H1 (cell line): Measurements from ENCODE around the gene MYL5. TPM values are rescaled to one million over a fixed set of nuclear protein-coding genes. Genes with fewer than 3 reads are reported as not detected.

Experiments used
- CTCF ChIA-PET: fragments of 300-600 bp; sonication (Branson Sonifier 250); formaldehyde crosslinking; loops from one replicate; lab custom pipeline; 2021; ENCODE audit not compliant: partially characterized antibody; lab: Charles Lee
- POLR2A ChIA-PET: fragments of 300-600 bp; sonication (Branson Sonifier 250); formaldehyde crosslinking; loops from one replicate; lab custom pipeline; 2021; ENCODE audit warnings: inconsistent platforms; ENCODE audit not compliant: partially characterized antibody; lab: Charles Lee
- DNase-seq, 2 experiments: peaks; one replicate each; pipeline versions ENCODE4 v3.0.0 to v3.0.0-alpha.2; 2010 to 2022; ENCODE audit warnings: low spot score in 2 of 2, low read depth in 1 of 2, mixed read lengths in 1 of 2
- FAIRE-seq: peaks from 2 replicates; lab custom pipeline; 2011; peaks lifted over from hg19 to GRCh38; lab: Jason Lieb, UNC
- H2AFZ ChIP-seq: 2 replicates; pipeline ENCODE4 v1.8.1; 2012; ENCODE audit warnings: low read length, inconsistent platforms
- H2AK5ac ChIP-seq: 2 replicates; pipeline ENCODE4 v1.6.1; 2013; ENCODE audit warnings: low read depth, low read length
- H2BK120ac ChIP-seq: replicated peaks from 2 replicates; pipeline ENCODE3; 2013; ENCODE audit warnings: low read depth, low read length, inconsistent platforms
- H2BK12ac ChIP-seq: 2 replicates; pipeline ENCODE4 v1.6.1; 2013; ENCODE audit warnings: low read depth, low read length
- H2BK15ac ChIP-seq: 2 replicates; pipeline ENCODE4 v1.6.1; 2013; ENCODE audit warnings: low read length
- H2BK20ac ChIP-seq: 2 replicates; pipeline ENCODE4 v1.6.1; 2013; ENCODE audit warnings: low read length
- H2BK5ac ChIP-seq: 2 replicates; pipeline ENCODE4 v1.6.1; 2013; ENCODE audit warnings: low read depth, low read length
- H3K14ac ChIP-seq: 2 replicates; pipeline ENCODE4 v1.6.1; 2013; ENCODE audit warnings: inconsistent platforms; ENCODE audit not compliant: insufficient read length
- H3K18ac ChIP-seq: 2 replicates; pipeline ENCODE4 v1.6.1; 2013; ENCODE audit warnings: low read length; ENCODE audit errors: extremely low read depth
- H3K23ac ChIP-seq: 2 replicates; pipeline ENCODE4 v1.6.1; 2013; ENCODE audit warnings: inconsistent platforms; ENCODE audit not compliant: insufficient read length
- H3K23me2 ChIP-seq: 2 replicates; pipeline ENCODE4 v1.6.1; 2013; ENCODE audit warnings: low read depth, low read length
- H3K27ac ChIP-seq: 2 replicates; pipeline ENCODE4 v1.6.1; 2011; ENCODE audit warnings: low read depth, low read length, inconsistent platforms
- H3K27me3 ChIP-seq, 4 experiments: replicated peaks in 1 of 4; 1 replicate in 1 of 4; 2 replicates in 3 of 4; pipeline versions ENCODE4 v1.6.1 to v1.8.1; 2011 to 2013; ENCODE audit warnings: low read length in 3 of 4, mild to moderate bottlenecking in 3 of 4, inconsistent platforms in 2 of 4, mixed read lengths in 2 of 4, moderate library complexity in 1 of 4; ENCODE audit not compliant: control insufficient read depth in 3 of 4, insufficient read depth in 3 of 4; ENCODE audit errors: extremely low read depth in 1 of 4
- H3K36me3 ChIP-seq, 4 experiments: 2 replicates each; pipeline versions ENCODE4 v1.6.1 to v1.8.1; 2011 to 2013; ENCODE audit warnings: mild to moderate bottlenecking in 4 of 4, low read length in 3 of 4, moderate library complexity in 2 of 4, control low read depth in 1 of 4, inconsistent platforms in 1 of 4; ENCODE audit not compliant: insufficient read depth in 4 of 4, control insufficient read depth in 2 of 4
- H3K4ac ChIP-seq: replicated peaks from 2 replicates; pipeline ENCODE3; 2013; ENCODE audit warnings: low read length, low read depth, mixed read lengths, inconsistent platforms; ENCODE audit not compliant: insufficient read length
- H3K4me1 ChIP-seq, 4 experiments: replicated peaks in 1 of 4; 1 replicate in 1 of 4; 2 replicates in 3 of 4; pipeline versions ENCODE4 v1.6.1 to v1.8.1; 2011 to 2013; ENCODE audit warnings: low read length in 3 of 4, inconsistent platforms in 2 of 4, mixed read lengths in 1 of 4; ENCODE audit not compliant: insufficient read depth in 4 of 4, control insufficient read depth in 3 of 4
- H3K4me2 ChIP-seq, 2 experiments: 2 replicates each; pipeline versions ENCODE4 v1.6.1 to v1.8.1; 2011 to 2013; ENCODE audit warnings: low read depth in 2 of 2, low read length in 2 of 2, control low read depth in 1 of 2, inconsistent platforms in 1 of 2, mild to moderate bottlenecking in 1 of 2; ENCODE audit not compliant: insufficient read depth in 1 of 2
- H3K4me3 ChIP-seq, 4 experiments: fragments of 200-600, 300-600 bp in 1 of 4; sonication (generic), shearing (Covaris generic), sonication (Bioruptor Twin) in 1 of 4; 2 replicates each; pipeline versions ENCODE4 v1.5.1 to v1.8.1; 2011 to 2016; ENCODE audit warnings: low read length in 4 of 4, low read depth in 3 of 4, control low read depth in 2 of 4, inconsistent platforms in 2 of 4, mild to moderate bottlenecking in 2 of 4, mixed read lengths in 1 of 4, moderate library complexity in 1 of 4; ENCODE audit not compliant: insufficient read depth in 2 of 4; ENCODE audit errors: extremely low read depth in 1 of 4
- H3K56ac ChIP-seq: replicated peaks from 2 replicates; pipeline ENCODE3; 2013; ENCODE audit warnings: low read depth, mild to moderate bottlenecking, mixed read lengths, low read length, inconsistent platforms; ENCODE audit not compliant: insufficient read length
- H3K79me1 ChIP-seq: 2 replicates; pipeline ENCODE4 v1.6.1; 2013; ENCODE audit warnings: low read depth, low read length, control low read depth
- H3K79me2 ChIP-seq, 2 experiments: 2 replicates each; pipeline versions ENCODE4 v1.6.1 to v1.8.1; 2012 to 2013; ENCODE audit warnings: low read length in 2 of 2, mild to moderate bottlenecking in 2 of 2, inconsistent platforms in 1 of 2; ENCODE audit not compliant: insufficient read depth in 2 of 2, control insufficient read depth in 1 of 2
- H3K9ac ChIP-seq, 4 experiments: replicated peaks in 1 of 4; 1 replicate in 1 of 4; 2 replicates in 3 of 4; pipeline versions ENCODE4 v1.6.1 to v1.8.1; 2011 to 2013; ENCODE audit warnings: low read depth in 3 of 4, low read length in 3 of 4, control low read depth in 2 of 4, mild to moderate bottlenecking in 2 of 4, moderate library complexity in 2 of 4, inconsistent platforms in 1 of 4; ENCODE audit errors: extremely low read depth in 1 of 4
- H3K9me3 ChIP-seq, 2 experiments: 2 replicates each; pipeline versions ENCODE4 v1.6.1 to v1.8.1; 2012 to 2013; ENCODE audit warnings: mild to moderate bottlenecking in 2 of 2, moderate library complexity in 2 of 2, control low read depth in 1 of 2, inconsistent platforms in 1 of 2, low read depth in 1 of 2, low read length in 1 of 2, mixed read lengths in 1 of 2; ENCODE audit not compliant: insufficient read depth in 2 of 2
- H4K20me1 ChIP-seq, 2 experiments: replicated peaks in 1 of 2; 2 replicates each; pipeline versions ENCODE3 to v1.8.1; 2011 to 2013; ENCODE audit warnings: inconsistent platforms in 2 of 2, low read length in 2 of 2, mild to moderate bottlenecking in 1 of 2; ENCODE audit not compliant: insufficient read depth in 2 of 2, control insufficient read depth in 1 of 2
- H4K5ac ChIP-seq: 2 replicates; pipeline ENCODE4 v1.6.1; 2013; ENCODE audit warnings: low read length, low read depth, mixed read lengths, inconsistent platforms; ENCODE audit not compliant: insufficient read length
- H4K8ac ChIP-seq: 2 replicates; pipeline ENCODE4 v1.8.0; 2013; ENCODE audit warnings: mild to moderate bottlenecking, moderate library complexity, low read length, inconsistent platforms; ENCODE audit not compliant: insufficient read depth; ENCODE audit errors: extremely low read depth
- H4K91ac ChIP-seq: replicated peaks from 2 replicates; pipeline ENCODE3; 2013; ENCODE audit warnings: low read length, mixed read lengths, inconsistent platforms; ENCODE audit not compliant: insufficient read length
- MAFK ChIP-seq: IDR thresholded peaks from 2 replicates; pipeline ENCODE4 v1.6.1; 2012; ENCODE audit warnings: low read depth, mild to moderate bottlenecking, improper control_type of control experiment, low read length
- TBP ChIP-seq: IDR thresholded peaks from 2 replicates; pipeline ENCODE4 v1.6.1; 2011; ENCODE audit warnings: low read depth, low read length, improper control_type of control experiment
- WGBS, 2 experiments: shearing (Covaris generic) in 1 of 2; methylation state at CpG; one replicate each; pipeline versions ENCODE4 v1.1.6 to v1.1.7; 2013 to 2015; ENCODE audit warnings: low lambda C conversion rate in 2 of 2, mixed read lengths in 2 of 2, inconsistent platforms in 1 of 2, low coverage in 1 of 2, missing lambda C conversion rate in 1 of 2; ENCODE audit not compliant: insufficient replicate concordance in 2 of 2, insufficient coverage in 1 of 2, insufficient read length in 1 of 2; ENCODE audit errors: extremely low coverage in 1 of 2, missing lambda C conversion rate in 1 of 2; 5-methylcytosine and 5-hydroxymethylcytosine counted together
- polyA plus RNA-seq, 7 experiments: library from polyadenylated mRNA; depleted of rRNA in 3 of 7; stranded (reverse) in 5 of 7; unstranded in 2 of 7; fragments of >200 nt in 5 of 7; fragments of 200-250 nt in 2 of 7; gene quantifications; 1 replicate in 5 of 7; 2 replicates in 1 of 7; 4 replicates in 1 of 7; pipeline versions ENCODE4 v1.2.1 to v1.2.3, GENCODE V29; 2011 to 2013; ENCODE audit warnings: missing spikeins in 2 of 7, mixed read lengths in 2 of 7
- total RNA-seq: library from RNA; stranded (reverse); fragmentation: NEBNext Ultra II Directional; extraction: Animal tissue kit (Norgen Biotek cat#: 25700); gene quantifications from 2 replicates; pipeline ENCODE4 v1.2.1, GENCODE V29; 2021
- TF ChIP-seq, protein P1 (sequence below): IDR thresholded peaks from 2 replicates; pipeline ENCODE4 v1.6.1; 2012; ENCODE audit warnings: inconsistent platforms

Gene MYL5
- total and polyA plus RNA-seq, 2 of the 8 experiments (the other 6 are each of a cell fraction or from before 2014, with no cell fraction given), result 5.7 to 6.8 TPM

DNA sequence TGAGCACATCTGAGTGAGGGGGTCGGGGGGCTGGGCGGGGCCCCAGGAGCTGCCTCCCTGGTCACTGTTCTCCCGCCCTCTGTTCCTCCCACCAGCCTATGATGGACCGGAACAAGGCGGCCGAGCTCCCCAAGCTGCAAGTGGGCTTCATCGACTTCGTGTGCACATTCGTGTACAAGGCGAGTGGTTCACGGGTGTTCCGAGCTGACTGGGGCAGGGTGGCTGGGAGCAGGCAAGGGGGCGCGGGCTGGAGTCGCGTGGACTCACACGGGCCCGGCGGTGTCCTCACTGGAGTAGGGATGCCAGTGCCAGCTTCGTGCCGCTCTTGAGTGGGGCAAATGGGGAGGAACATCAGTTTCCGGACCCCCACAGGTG lies 7.9 kb upstream of the MYL5 start:
- Histone ChIP-seq H2BK120ac (no peak overlapping the region), H3K4ac (no peak overlapping the region), H2BK5ac (no peak overlapping the region), H2BK15ac (no peak overlapping the region), H3K23ac (no peak overlapping the region), H3K9ac (no peak overlapping the region), H2BK12ac (no peak overlapping the region), H3K14ac (no peak overlapping the region), H2BK20ac (no peak overlapping the region), H3K27me3 (no peaks in the 10 kb centered on the region), H2AK5ac (no peak overlapping the region), H3K18ac (no peak overlapping the region), H3K36me3 (peaks cover under 1 to 8% (median under 1%) of the 10 kb centered on the region in 4 experiments; a peak in 5 of 8 replicates), H3K56ac (no peak overlapping the region), H4K20me1 (peaks cover 0 to 5% of the 10 kb centered on the region in 2 experiments), H2AFZ (no peak overlapping the region), H3K79me1 (no peaks in the 10 kb centered on the region), H3K4me2 (no peak overlapping the region), H4K5ac (no peak overlapping the region), H3K23me2 (peaks cover 3% of the 10 kb centered on the region; the same call in 1 of the 2 replicates), H3K4me1 (no peaks in the 10 kb centered on the region; a peak in 1 of 7 replicates), H4K8ac (no peak overlapping the region)
- ChIA-PET POLR2A (interaction anchor here (0.6 to 5.0 kb wide), 13 partner anchors 7 to 143 kb away, joined by 3 to 53 read pairs (median 4); partner anchors contain the start of genes ATP5ME and MYL5), CTCF (interaction anchor here (1.5 to 3.0 kb wide), 3 partner anchors 13 to 64 kb away, joined by 3 to 22 read pairs (median 4); no protein-coding TSS in a partner anchor)
- no peak for FAIRE-seq
- DNase-seq, result no peak
- 95% methylated on average over 15 of the region's 22 CpGs; no CpG with 5 or more reads in 1 of the 2 experiments for WGBS, 2 experiments
- TF ChIP-seq, protein P1, sequence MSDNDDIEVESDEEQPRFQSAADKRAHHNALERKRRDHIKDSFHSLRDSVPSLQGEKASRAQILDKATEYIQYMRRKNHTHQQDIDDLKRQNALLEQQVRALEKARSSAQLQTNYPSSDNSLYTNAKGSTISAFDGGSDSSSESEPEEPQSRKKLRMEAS, result no peak
- no peak for TF ChIP-seq TBP
- no peak for TF ChIP-seq MAFK
- TF ChIP-seq, all 59 proteins: peak for 0
- H3K4me3 ChIP-seq, result no peak overlapping the region
- H4K91ac ChIP-seq, result no peak overlapping the region
- H3K27ac ChIP-seq, result no peak overlapping the region
- no peaks in the 10 kb centered on the region for H3K9me3 ChIP-seq
- H3K79me2 ChIP-seq, result no peaks in the 10 kb centered on the region
